SK-N-SH (cell line): Measurements from ENCODE around the gene RRP15. TPM values are rescaled to one million over a fixed set of nuclear protein-coding genes. Genes with fewer than 3 reads are reported as not detected.

Experiments
- CTCF ChIA-PET: fragments of 300-600, 350-600 bp; formaldehyde crosslinking; extraction: SDS; loops from one replicate; lab custom pipeline; 2021; lab: Yijun Ruan, JAX
- POLR2A ChIA-PET: fragments of 350-600 bp; sonication (Branson Sonifier 250); formaldehyde crosslinking; extraction: SDS; loops from one replicate; lab custom pipeline; 2020; ENCODE audit warnings: antibody characterized with exemption, inconsistent platforms; lab: Yijun Ruan, JAX
- DNase-seq: peaks from one replicate; pipeline ENCODE4 v3.0.0; 2012
- H2AFZ ChIP-seq: fragments of 200-600 bp; sonication (generic); 2 replicates; pipeline ENCODE4 v1.8.1; 2016; ENCODE audit warnings: antibody characterized with exemption, mild to moderate bottlenecking, low read depth
- H3F3A ChIP-seq: fragments of 200-600 bp; sonication (generic); replicated peaks from 2 replicates; pipeline ENCODE3; 2016; ENCODE audit warnings: antibody characterized with exemption, mild to moderate bottlenecking; ENCODE audit not compliant: insufficient read depth
- H3K27ac ChIP-seq, 2 experiments: fragments of 200-500 bp in 1 of 2; fragments of 200-600 bp in 1 of 2; sonication (Bioruptor generic) in 1 of 2; sonication (generic), shearing (Covaris generic) in 1 of 2; 2 replicates each; pipeline versions ENCODE4 v1.5.1 to v1.6.1; 2014 to 2016; ENCODE audit warnings: low read depth in 2 of 2, inconsistent platforms in 1 of 2, low read length in 1 of 2, mild to moderate bottlenecking in 1 of 2, mixed read lengths in 1 of 2
- H3K27me3 ChIP-seq: fragments of 200-600 bp; sonication (generic), shearing (Covaris generic); 2 replicates; pipeline ENCODE4 v1.6.1; 2016; ENCODE audit warnings: mixed run types; ENCODE audit not compliant: insufficient read depth
- H3K36me3 ChIP-seq, 2 experiments: fragments of 200-500 bp in 1 of 2; fragments of 200-600 bp in 1 of 2; sonication (Bioruptor generic) in 1 of 2; sonication (generic) in 1 of 2; replicated peaks in 1 of 2; 2 replicates each; pipeline versions ENCODE3 to v1.5.1; 2014 to 2016; ENCODE audit warnings: low read length in 1 of 2, mild to moderate bottlenecking in 1 of 2; ENCODE audit not compliant: insufficient read depth in 2 of 2, control insufficient read depth in 1 of 2
- H3K4me1 ChIP-seq, 2 experiments: fragments of 200-500 bp in 1 of 2; fragments of 200-600 bp in 1 of 2; sonication (Bioruptor generic) in 1 of 2; sonication (generic), shearing (Covaris generic) in 1 of 2; 2 replicates each; pipeline versions ENCODE4 v1.5.1 to v1.6.1; 2014 to 2016; ENCODE audit warnings: low read depth in 1 of 2, low read length in 1 of 2, mixed run types in 1 of 2; ENCODE audit not compliant: insufficient read depth in 2 of 2, control insufficient read depth in 1 of 2
- H3K4me2 ChIP-seq: fragments of 200-600 bp; sonication (generic), shearing (Covaris generic); 2 replicates; pipeline ENCODE4 v1.6.1; 2017; ENCODE audit warnings: mixed run types
- H3K4me3 ChIP-seq, 2 experiments: fragments of 200-500 bp in 1 of 2; fragments of 200-600 bp in 1 of 2; sonication (Bioruptor generic) in 1 of 2; sonication (generic), shearing (Covaris generic) in 1 of 2; 2 replicates each; pipeline versions ENCODE4 v1.5.1 to v1.8.1; 2014 to 2016; ENCODE audit warnings: low read depth in 2 of 2, inconsistent platforms in 1 of 2, low read length in 1 of 2, mild to moderate bottlenecking in 1 of 2, mixed read lengths in 1 of 2, moderate library complexity in 1 of 2
- H3K79me2 ChIP-seq: fragments of 200-600 bp; sonication (generic); 2 replicates; pipeline ENCODE4 v1.8.1; 2017; ENCODE audit warnings: mild to moderate bottlenecking; ENCODE audit not compliant: insufficient read depth
- H3K9ac ChIP-seq: fragments of 200-600 bp; sonication (generic); 2 replicates; pipeline ENCODE4 v1.6.1; 2017; ENCODE audit warnings: mixed run types
- H3K9me2 ChIP-seq: fragments of 200-600 bp; sonication (generic); 2 replicates; pipeline ENCODE4 v1.6.1; 2017; ENCODE audit warnings: mixed run types
- H3K9me3 ChIP-seq: fragments of 200-600 bp; sonication (generic); 2 replicates; pipeline ENCODE4 v1.6.1; 2017; ENCODE audit warnings: mixed run types, mild to moderate bottlenecking, moderate library complexity
- H4K20me1 ChIP-seq: fragments of 200-600 bp; sonication (generic); 2 replicates; pipeline ENCODE4 v1.6.1; 2017; ENCODE audit warnings: mild to moderate bottlenecking, mixed run types; ENCODE audit not compliant: insufficient read depth
- CHD2 ChIP-seq: fragments of 150-350 bp; IDR thresholded peaks from 2 replicates; pipeline ENCODE4 v1.6.1; 2018; ENCODE audit warnings: low read length; ENCODE audit not compliant: partially characterized antibody
- ELF1 ChIP-seq: IDR thresholded peaks from 2 replicates; pipeline ENCODE4 v1.4.0; 2012
- FOSL2 ChIP-seq: IDR thresholded peaks from 2 replicates; pipeline ENCODE4 v1.4.0; 2012; ENCODE audit warnings: low read depth, mild to moderate bottlenecking, moderate library complexity, borderline replicate concordance
- FOXJ3 ChIP-seq: sonication (generic); formaldehyde crosslinking; IDR thresholded peaks from 2 replicates; pipeline ENCODE4 v1.5.1; 2020; ENCODE audit warnings: mild to moderate bottlenecking, missing genetic modification reagents
- FOXM1 ChIP-seq: IDR thresholded peaks from 2 replicates; pipeline ENCODE4 v1.4.0; 2012; ENCODE audit warnings: low read depth, mild to moderate bottlenecking
- GABPA ChIP-seq: IDR thresholded peaks from 2 replicates; pipeline ENCODE4 v1.4.0; 2012; ENCODE audit warnings: low read depth, mild to moderate bottlenecking
- MEF2A ChIP-seq: IDR thresholded peaks from 2 replicates; pipeline ENCODE4 v1.4.0; 2012; ENCODE audit warnings: low read depth, borderline replicate concordance
- NFIC ChIP-seq: IDR thresholded peaks from 2 replicates; pipeline ENCODE4 v1.4.0; 2012; ENCODE audit warnings: borderline replicate concordance
- POLR2AphosphoS5 ChIP-seq: IDR thresholded peaks from 2 replicates; pipeline ENCODE4 v1.6.1; 2012; ENCODE audit warnings: low read depth, low read length
- RFX5 ChIP-seq: IDR thresholded peaks from 2 replicates; pipeline ENCODE4 v1.6.1; 2012; ENCODE audit warnings: mild to moderate bottlenecking, improper control_type of control experiment, low read length
- RXRA ChIP-seq: IDR thresholded peaks from 2 replicates; pipeline ENCODE4 v1.4.0; 2012; ENCODE audit warnings: low read depth, mild to moderate bottlenecking, borderline replicate concordance
- SIN3A ChIP-seq: IDR thresholded peaks from 2 replicates; pipeline ENCODE4 v1.6.1; 2012; ENCODE audit warnings: low read depth, mild to moderate bottlenecking, low read length, moderate library complexity, borderline replicate concordance
- SMC3 ChIP-seq: IDR thresholded peaks from 2 replicates; pipeline ENCODE4 v1.6.1; 2012; ENCODE audit warnings: low read depth, low read length, improper control_type of control experiment
- TAF1 ChIP-seq: IDR thresholded peaks from 2 replicates; pipeline ENCODE4 v1.6.1; 2012; ENCODE audit warnings: low read depth, mild to moderate bottlenecking, low read length, moderate library complexity, borderline replicate concordance
- TCF12 ChIP-seq: IDR thresholded peaks from 2 replicates; pipeline ENCODE4 v1.4.0; 2012
- TEAD4 ChIP-seq: IDR thresholded peaks from 2 replicates; pipeline ENCODE4 v1.4.0; 2012; ENCODE audit warnings: mild to moderate bottlenecking, borderline replicate concordance; ENCODE audit not compliant: insufficient read depth
- WGBS: methylation state at CpG from one replicate; pipeline ENCODE4 v1.1.6; 2017; ENCODE audit warnings: low lambda C conversion rate; 5-methylcytosine and 5-hydroxymethylcytosine counted together
- polyA plus RNA-seq, 3 experiments: library from polyadenylated mRNA; depleted of rRNA; stranded (reverse); fragments of >200 nt; gene quantifications; 2 replicates each; pipeline ENCODE4 v1.2.3, GENCODE V29; 2012
- TF ChIP-seq, protein P1 (sequence below): IDR thresholded peaks from 2 replicates; pipeline ENCODE4; 2012
- TF ChIP-seq, protein P2 (sequence below): IDR thresholded peaks from 2 replicates; pipeline ENCODE4 v1.4.0; 2012; ENCODE audit warnings: low read depth
- TF ChIP-seq, protein P3 (sequence below): IDR thresholded peaks from 2 replicates; pipeline ENCODE4 v1.4.0; 2012; ENCODE audit warnings: low read depth, borderline replicate concordance
- TF ChIP-seq, protein P4 (sequence below): IDR thresholded peaks from 2 replicates; pipeline ENCODE4 v1.6.1; 2012; ENCODE audit warnings: mild to moderate bottlenecking, low read depth, low read length, moderate library complexity
- TF ChIP-seq, protein P5 (sequence below): IDR thresholded peaks from 2 replicates; pipeline ENCODE4 v1.4.0; 2012; ENCODE audit warnings: low read depth, borderline replicate concordance

Gene RRP15
- polyA plus RNA-seq, 1 of the 3 experiments (the other 2 are of a cell fraction) = 2.1 TPM

DNA sequence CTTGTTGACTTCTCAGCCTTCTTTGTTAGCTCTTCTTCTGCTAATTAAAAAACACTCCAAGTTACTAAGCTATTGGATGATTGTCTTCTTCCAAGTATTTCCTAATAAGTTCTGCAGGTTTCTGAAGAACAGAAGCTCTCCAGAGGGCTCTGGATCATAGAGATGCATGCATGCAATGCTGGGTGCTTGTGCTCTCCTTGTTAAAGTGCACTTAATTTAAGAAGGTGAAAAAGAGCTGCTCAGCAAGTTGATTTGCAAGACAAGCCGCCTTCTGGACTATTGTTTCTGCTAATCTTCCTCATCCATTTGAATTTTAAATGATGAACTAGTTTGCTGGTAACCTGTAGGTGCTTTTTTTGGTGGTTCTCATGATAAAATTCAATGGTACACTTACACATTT lies 16.1 kb downstream of the RRP15 start:
- Histone ChIP-seq H2AFZ (no peak overlapping the region), H3K4me3 (no peak overlapping the region), H3K79me2 (peaks cover 5% of the 10 kb centered on the region; the same call in 1 of the 2 replicates), H4K20me1 (no peaks in the 10 kb centered on the region), H3K27ac (no peak overlapping the region), H3K4me1 (peaks cover 6 to 17% of the 10 kb centered on the region in 2 experiments; a peak in 3 of 4 replicates), H3K9ac (no peak overlapping the region), H3F3A (no peaks in the 10 kb centered on the region), H3K9me3 (no peaks in the 10 kb centered on the region), H3K36me3 (peaks cover 11 to 35% of the 10 kb centered on the region in 2 experiments), H3K9me2 (no peaks in the 10 kb centered on the region), H3K27me3 (no peaks in the 10 kb centered on the region), H3K4me2 (no peak overlapping the region)
- CTCF ChIA-PET = interaction anchor here (1.2 to 2.1 kb wide), 3 partner anchors 10 to 1511 kb away, joined by 5 to 9 read pairs (median 6); no protein-coding TSS in a partner anchor
- DNase-seq = no peak
- TF ChIP-seq, protein P1, sequence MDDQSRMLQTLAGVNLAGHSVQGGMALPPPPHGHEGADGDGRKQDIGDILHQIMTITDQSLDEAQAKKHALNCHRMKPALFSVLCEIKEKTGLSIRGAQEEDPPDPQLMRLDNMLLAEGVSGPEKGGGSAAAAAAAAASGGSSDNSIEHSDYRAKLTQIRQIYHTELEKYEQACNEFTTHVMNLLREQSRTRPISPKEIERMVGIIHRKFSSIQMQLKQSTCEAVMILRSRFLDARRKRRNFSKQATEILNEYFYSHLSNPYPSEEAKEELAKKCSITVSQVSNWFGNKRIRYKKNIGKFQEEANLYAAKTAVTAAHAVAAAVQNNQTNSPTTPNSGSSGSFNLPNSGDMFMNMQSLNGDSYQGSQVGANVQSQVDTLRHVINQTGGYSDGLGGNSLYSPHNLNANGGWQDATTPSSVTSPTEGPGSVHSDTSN = no peak
- no peak for TF ChIP-seq RXRA
- WGBS = 100% methylated on average over 1 of the region's 1 CpG
- POLR2A ChIA-PET = no interaction called here

DNA sequence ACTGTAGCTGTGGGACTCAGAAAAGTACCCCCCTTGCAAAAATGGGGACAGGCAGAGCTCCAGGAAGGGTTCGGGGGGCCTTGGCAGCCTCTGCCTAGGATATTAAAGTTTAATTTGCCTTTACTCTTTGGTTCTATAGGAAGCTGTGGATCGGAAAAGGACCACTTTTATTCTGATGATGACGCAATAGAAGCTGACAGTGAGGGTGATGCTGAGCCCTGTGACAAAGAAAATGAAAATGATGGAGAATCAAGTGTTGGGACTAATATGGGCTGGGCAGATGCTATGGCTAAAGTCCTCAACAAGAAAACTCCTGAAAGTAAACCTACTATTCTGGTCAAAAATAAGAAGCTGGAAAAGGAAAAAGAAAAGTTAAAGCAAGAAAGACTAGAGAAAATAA lies 17.1 kb downstream of the RRP15 start:
- Histone ChIP-seq H2AFZ (no peak overlapping the region), H3K4me2 (no peak overlapping the region), H3K9ac (no peak overlapping the region), H3K79me2 (peaks cover 5% of the 10 kb centered on the region; the same call in 1 of the 2 replicates), H3K27me3 (no peaks in the 10 kb centered on the region), H4K20me1 (no peaks in the 10 kb centered on the region), H3K27ac (no peak overlapping the region), H3F3A (no peaks in the 10 kb centered on the region), H3K4me3 (no peak overlapping the region), H3K4me1 (peaks cover 6 to 17% of the 10 kb centered on the region in 2 experiments; a peak in 3 of 4 replicates), H3K9me2 (no peaks in the 10 kb centered on the region), H3K36me3 (peaks cover 12 to 40% of the 10 kb centered on the region in 2 experiments), H3K9me3 (no peaks in the 10 kb centered on the region)
- ChIA-PET POLR2A (no interaction called here), CTCF (interaction anchor here (4.1 kb wide), 1 partner anchor 27 kb away, joined by 24 read pairs; no protein-coding TSS in a partner anchor)
- WGBS = 98% methylated on average over 3 of the region's 3 CpGs
- DNase-seq = no peak
- TF ChIP-seq ELF1 (no peak), MEF2A (no peak), CHD2 (no peak), POLR2AphosphoS5 (no peak), TAF1 (no peak), RFX5 (no peak), SMC3 (no peak), GABPA (no peak), FOXM1 (no peak), TEAD4 (no peak), FOXJ3 (CRISPR knock-in tag) (no peak), NFIC (no peak), TCF12 (no peak), FOSL2 (no peak), SIN3A (no peak)
- TF ChIP-seq, protein P2, sequence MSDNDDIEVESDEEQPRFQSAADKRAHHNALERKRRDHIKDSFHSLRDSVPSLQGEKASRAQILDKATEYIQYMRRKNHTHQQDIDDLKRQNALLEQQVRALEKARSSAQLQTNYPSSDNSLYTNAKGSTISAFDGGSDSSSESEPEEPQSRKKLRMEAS = no peak
- TF ChIP-seq, protein P3, sequence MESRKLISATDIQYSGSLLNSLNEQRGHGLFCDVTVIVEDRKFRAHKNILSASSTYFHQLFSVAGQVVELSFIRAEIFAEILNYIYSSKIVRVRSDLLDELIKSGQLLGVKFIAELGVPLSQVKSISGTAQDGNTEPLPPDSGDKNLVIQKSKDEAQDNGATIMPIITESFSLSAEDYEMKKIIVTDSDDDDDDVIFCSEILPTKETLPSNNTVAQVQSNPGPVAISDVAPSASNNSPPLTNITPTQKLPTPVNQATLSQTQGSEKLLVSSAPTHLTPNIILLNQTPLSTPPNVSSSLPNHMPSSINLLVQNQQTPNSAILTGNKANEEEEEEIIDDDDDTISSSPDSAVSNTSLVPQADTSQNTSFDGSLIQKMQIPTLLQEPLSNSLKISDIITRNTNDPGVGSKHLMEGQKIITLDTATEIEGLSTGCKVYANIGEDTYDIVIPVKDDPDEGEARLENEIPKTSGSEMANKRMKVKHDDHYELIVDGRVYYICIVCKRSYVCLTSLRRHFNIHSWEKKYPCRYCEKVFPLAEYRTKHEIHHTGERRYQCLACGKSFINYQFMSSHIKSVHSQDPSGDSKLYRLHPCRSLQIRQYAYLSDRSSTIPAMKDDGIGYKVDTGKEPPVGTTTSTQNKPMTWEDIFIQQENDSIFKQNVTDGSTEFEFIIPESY = no peak
- TF ChIP-seq, protein P4, sequence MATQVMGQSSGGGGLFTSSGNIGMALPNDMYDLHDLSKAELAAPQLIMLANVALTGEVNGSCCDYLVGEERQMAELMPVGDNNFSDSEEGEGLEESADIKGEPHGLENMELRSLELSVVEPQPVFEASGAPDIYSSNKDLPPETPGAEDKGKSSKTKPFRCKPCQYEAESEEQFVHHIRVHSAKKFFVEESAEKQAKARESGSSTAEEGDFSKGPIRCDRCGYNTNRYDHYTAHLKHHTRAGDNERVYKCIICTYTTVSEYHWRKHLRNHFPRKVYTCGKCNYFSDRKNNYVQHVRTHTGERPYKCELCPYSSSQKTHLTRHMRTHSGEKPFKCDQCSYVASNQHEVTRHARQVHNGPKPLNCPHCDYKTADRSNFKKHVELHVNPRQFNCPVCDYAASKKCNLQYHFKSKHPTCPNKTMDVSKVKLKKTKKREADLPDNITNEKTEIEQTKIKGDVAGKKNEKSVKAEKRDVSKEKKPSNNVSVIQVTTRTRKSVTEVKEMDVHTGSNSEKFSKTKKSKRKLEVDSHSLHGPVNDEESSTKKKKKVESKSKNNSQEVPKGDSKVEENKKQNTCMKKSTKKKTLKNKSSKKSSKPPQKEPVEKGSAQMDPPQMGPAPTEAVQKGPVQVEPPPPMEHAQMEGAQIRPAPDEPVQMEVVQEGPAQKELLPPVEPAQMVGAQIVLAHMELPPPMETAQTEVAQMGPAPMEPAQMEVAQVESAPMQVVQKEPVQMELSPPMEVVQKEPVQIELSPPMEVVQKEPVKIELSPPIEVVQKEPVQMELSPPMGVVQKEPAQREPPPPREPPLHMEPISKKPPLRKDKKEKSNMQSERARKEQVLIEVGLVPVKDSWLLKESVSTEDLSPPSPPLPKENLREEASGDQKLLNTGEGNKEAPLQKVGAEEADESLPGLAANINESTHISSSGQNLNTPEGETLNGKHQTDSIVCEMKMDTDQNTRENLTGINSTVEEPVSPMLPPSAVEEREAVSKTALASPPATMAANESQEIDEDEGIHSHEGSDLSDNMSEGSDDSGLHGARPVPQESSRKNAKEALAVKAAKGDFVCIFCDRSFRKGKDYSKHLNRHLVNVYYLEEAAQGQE = no peak
- TF ChIP-seq, protein P5, sequence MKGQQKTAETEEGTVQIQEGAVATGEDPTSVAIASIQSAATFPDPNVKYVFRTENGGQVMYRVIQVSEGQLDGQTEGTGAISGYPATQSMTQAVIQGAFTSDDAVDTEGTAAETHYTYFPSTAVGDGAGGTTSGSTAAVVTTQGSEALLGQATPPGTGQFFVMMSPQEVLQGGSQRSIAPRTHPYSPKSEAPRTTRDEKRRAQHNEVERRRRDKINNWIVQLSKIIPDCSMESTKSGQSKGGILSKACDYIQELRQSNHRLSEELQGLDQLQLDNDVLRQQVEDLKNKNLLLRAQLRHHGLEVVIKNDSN = no peak
